Heart left ventricle (tissue), 13 donors: ENCODE data around the gene ARHGEF7.

Source experiments
- CTCF ChIP-seq, 12 donors: fragments of 200-600 bp; sonication (generic) in 4 of 12; IDR thresholded peaks; one replicate each; pipeline versions ENCODE4 v1.5.0 to v1.8.0; 2018 to 2022; ENCODE audit warnings: antibody characterized with exemption in 12 of 12, mild to moderate bottlenecking in 5 of 12
- POLR2A ChIP-seq, 2 donors: fragments of 450-650 bp; IDR thresholded peaks; one replicate each; pipeline ENCODE4 v1.6.1; 2017; ENCODE audit warnings: antibody characterized with exemption in 2 of 2, mild to moderate bottlenecking in 2 of 2, moderate library complexity in 2 of 2
- donor health status: ischemic (EF 13 %, LVEDD 7.1; RV severe dilation, severe dysfunction).
- donor health status: DM: no; HTN: yes; CAD: no.
- donor health status: DM: no; HTN: no; CAD: no.
- donor health status: ischemic (EF 25% LVEDD 6.9; RV normal size, moderate dysfunction).
- donor health status: ischemic (EF 25% LVEDD 5.7; RV mildly dilated, moderate dysfunction).
- donor health status: ischemic (EF 35%, LVEDD 5.7; RV mildly dilated, moderate dysfunction).
- donor health status: nonischemic (EF 11% LVEDD 7.7; RV severe dilation, severe dysfunction).
- donor health status: DM: yes; HTN: yes; CAD: no.
- donor health status: PGD.
- donor health status: ischemic (EF 29% LVEDD 5.4; RV normal size, mild dysfunction).
- donor health status: nonischemic (EF 23%, LVEDD 6.1; RV moderate dilation, normal function).

GRCh38 chr13:111258637-111259036 is 143.5 kb downstream of the ARHGEF7 start:
- TF ChIP-seq CTCF (IDR thresholded peaks at IDR 0.05) (no peak), POLR2A (IDR thresholded peaks at IDR 0.05) (no peak)
